HepG2 (cell line): Measurements from ENCODE around the gene ANAPC1. TPM values are rescaled to one million over a fixed set of nuclear protein-coding genes. Genes with fewer than 3 reads are reported as not detected.
"Not testable (repeated sequence)": the region's sequence is repeated elsewhere in the genome, so short reads cannot be mapped to it uniquely, and the experiment has no call there.

Experiments
- ATAC-seq: fragments of 200-7000 bp; cut with Tn5 transposase; 3 replicates; pipeline ENCODE4 v1.9.1; 2020; ENCODE audit warnings: mild to moderate bottlenecking, moderate library complexity
- BruUV-seq: library from RNA; stranded (reverse); fragments of 400-500 nt; replicated peaks from 2 replicates; lab custom pipeline; 2021; lab: Mats Ljungman, UMichigan
- CTCF ChIA-PET: fragments of 300-600 bp; formaldehyde crosslinking; extraction: SDS; loops from one replicate; lab custom pipeline; 2021; ENCODE audit warnings: low total read pairs, inconsistent platforms, low intra/inter-chr PET ratio; lab: Yijun Ruan, JAX
- POLR2A ChIA-PET: fragments of 350-600 bp; sonication (Branson Sonifier 250); formaldehyde crosslinking; loops from one replicate; lab custom pipeline; 2020; ENCODE audit warnings: antibody characterized with exemption, inconsistent platforms; lab: Yijun Ruan, JAX
- DNase-seq: peaks from one replicate; pipeline ENCODE4 v3.0.0-alpha.2; 2015; ENCODE audit warnings: low spot score
- FAIRE-seq: peaks from 3 replicates; lab custom pipeline; 2011; peaks lifted over from hg19 to GRCh38; lab: Jason Lieb, UNC
- H2AFZ ChIP-seq: one replicate; pipeline ENCODE4 v1.6.1; 2011; ENCODE audit warnings: low read length, inconsistent platforms
- H3K27ac ChIP-seq: fragments of 300-600 bp; 3 replicates; pipeline ENCODE4 v1.8.0; 2011; ENCODE audit warnings: mixed run types, mild to moderate bottlenecking, mixed read lengths, low read length, inconsistent platforms; ENCODE audit not compliant: insufficient read depth; ENCODE audit errors: extremely low read length
- H3K27me3 ChIP-seq, 2 experiments: fragments of 200-600 bp in 1 of 2; 2 replicates in 1 of 2; 3 replicates in 1 of 2; pipeline versions ENCODE4 v1.6.0 to v1.8.0; 2011; ENCODE audit warnings: low read length in 2 of 2, mild to moderate bottlenecking in 2 of 2, moderate library complexity in 2 of 2, inconsistent platforms in 1 of 2; ENCODE audit not compliant: insufficient read depth in 2 of 2, control insufficient read depth in 1 of 2
- H3K36me3 ChIP-seq, 2 experiments: fragments of 200-600 bp in 1 of 2; replicated peaks in 1 of 2; 2 replicates in 1 of 2; 3 replicates in 1 of 2; pipeline versions ENCODE4 v1.5.1 to v1.8.0; 2011; ENCODE audit warnings: low read length in 2 of 2, inconsistent platforms in 1 of 2; ENCODE audit not compliant: insufficient read depth in 2 of 2, control insufficient read depth in 1 of 2
- H3K4me1 ChIP-seq: 2 replicates; pipeline ENCODE4 v1.5.1; 2012; ENCODE audit warnings: low read length, inconsistent platforms; ENCODE audit not compliant: insufficient read depth
- H3K4me2 ChIP-seq: 2 replicates; pipeline ENCODE4 v1.6.0; 2011; ENCODE audit warnings: low read depth, low read length, inconsistent platforms
- H3K4me3 ChIP-seq, 3 experiments: fragments of 200-600 bp in 1 of 3; sonication (generic), shearing (Covaris generic) in 1 of 3; replicated peaks in 1 of 3; 2 replicates each; pipeline ENCODE4 v1.5.1; 2011 to 2016; ENCODE audit warnings: low read length in 3 of 3, inconsistent platforms in 2 of 3, low read depth in 2 of 3, mild to moderate bottlenecking in 2 of 3, control low read depth in 1 of 3, mixed read lengths in 1 of 3; ENCODE audit not compliant: insufficient read depth in 1 of 3
- H3K79me2 ChIP-seq: one replicate; pipeline ENCODE4 v1.6.1; 2011; ENCODE audit warnings: low read length, inconsistent platforms; ENCODE audit not compliant: insufficient read depth
- H3K9ac ChIP-seq: 2 replicates; pipeline ENCODE4 v1.6.0; 2011; ENCODE audit warnings: mild to moderate bottlenecking, low read depth, low read length, inconsistent platforms; ENCODE audit not compliant: insufficient read depth
- H3K9me3 ChIP-seq: 2 replicates; pipeline ENCODE4 v1.5.1; 2012; ENCODE audit warnings: mild to moderate bottlenecking, low read length
- H4K20me1 ChIP-seq: 2 replicates; pipeline ENCODE4 v1.6.0; 2011; ENCODE audit warnings: inconsistent platforms, mild to moderate bottlenecking, low read length, moderate library complexity; ENCODE audit not compliant: insufficient read depth
- WGBS: methylation state at CpG from one replicate; pipeline ENCODE4 v1.1.6; 2017; ENCODE audit warnings: low lambda C conversion rate; 5-methylcytosine and 5-hydroxymethylcytosine counted together
- in situ Hi-C: cut with HindIII; loops from 2 replicates; pipeline ENCODE4 v1.10.0; 2017; ENCODE audit warnings: low pct_unique_long_range_greater_than_20kb; ENCODE audit not compliant: extremely low pct_ligation_motif_present
- intact Hi-C: fragments of 100-400 bp; cut with micrococcal nuclease; formaldehyde crosslinking; loops from one replicate; pipeline ENCODE4 v1.10.0; 2022; ENCODE audit not compliant: unreplicated experiment
- polyA plus RNA-seq, 8 experiments: library from polyadenylated mRNA; depleted of rRNA in 3 of 8; stranded (reverse) in 7 of 8; unstranded in 1 of 8; fragments of >200 nt; fragmentation: Illumina TruSeq in 4 of 8; extraction: Trizol in 4 of 8; gene quantifications; 2 replicates each; pipeline versions ENCODE4 v1.2.1 to v1.2.3, GENCODE V29; 2011 to 2016; ENCODE audit warnings: low read depth in 4 of 8, missing spikeins in 1 of 8, mixed read lengths in 1 of 8; ENCODE audit not compliant: insufficient read depth in 1 of 8
- total RNA-seq, 5 experiments: library from RNA; depleted of rRNA; stranded (reverse); fragments of >200 nt; fragmentation: Illumina TruSeq; extraction: Trizol; gene quantifications; 2 replicates each; pipeline ENCODE4 v1.2.3, GENCODE V29; 2016; ENCODE audit warnings: low read depth in 1 of 5

Gene ANAPC1
- total and polyA plus RNA-seq, 2 of the 13 experiments (the other 11 are each of a cell fraction or from before 2014, with no cell fraction given): 50.0 to 89.7 TPM

GRCh38 chr2:111767087-111767486 lies 116.9 kb downstream of the ANAPC1 start:
- H3K36me3 ChIP-seq, CTCF ChIA-PET, H3K9ac ChIP-seq, DNase-seq, BruUV-seq, FAIRE-seq, H3K27ac ChIP-seq, H3K9me3 ChIP-seq, intact Hi-C loops, H3K79me2 ChIP-seq, H3K4me1 ChIP-seq, ATAC-seq, POLR2A ChIA-PET, H3K27me3 ChIP-seq, H4K20me1 ChIP-seq, H3K4me3 ChIP-seq, H3K4me2 ChIP-seq, H2AFZ ChIP-seq, in situ Hi-C loops: not testable (repeated sequence)
- 98% methylated on average over 4 of the region's 4 CpGs for WGBS

DNA sequence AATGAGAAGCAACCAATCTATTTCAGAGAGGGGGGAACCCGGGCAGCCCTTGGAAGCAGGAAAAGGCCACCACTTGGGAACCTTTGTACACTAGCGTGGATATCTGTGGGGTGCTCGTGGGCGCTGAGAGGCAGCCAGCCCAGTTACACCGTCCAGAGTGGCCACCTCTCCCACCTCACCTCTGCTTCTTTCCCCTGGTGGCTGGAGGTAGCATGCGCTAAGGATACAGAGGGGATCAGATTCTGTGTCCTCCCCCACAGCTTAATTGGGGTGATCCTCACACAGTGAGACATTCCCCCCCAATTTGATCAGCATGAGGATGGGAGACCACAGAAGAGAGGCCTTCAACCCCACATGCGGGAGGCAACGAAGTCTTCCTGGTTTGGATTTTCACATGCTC lies 117.7 kb downstream of the ANAPC1 start:
- H4K20me1 ChIP-seq, POLR2A ChIA-PET, CTCF ChIA-PET, H3K4me1 ChIP-seq, H3K27me3 ChIP-seq, intact Hi-C loops, H2AFZ ChIP-seq, H3K36me3 ChIP-seq, in situ Hi-C loops, H3K79me2 ChIP-seq, H3K9me3 ChIP-seq, DNase-seq, H3K4me2 ChIP-seq, BruUV-seq, H3K9ac ChIP-seq, FAIRE-seq, H3K27ac ChIP-seq, H3K4me3 ChIP-seq: not testable (repeated sequence)
- WGBS: 93% methylated on average over 2 of the region's 8 CpGs
- ATAC-seq: peak; percentile 43

GRCh38 chr2:111764151-111764550 lies 119.8 kb downstream of the ANAPC1 start:
- 92% methylated on average over 4 of the region's 4 CpGs for WGBS
- ATAC-seq, H3K27me3 ChIP-seq, in situ Hi-C loops, H3K27ac ChIP-seq, H3K4me2 ChIP-seq, H2AFZ ChIP-seq, H3K9ac ChIP-seq, FAIRE-seq, H3K79me2 ChIP-seq, H3K36me3 ChIP-seq, POLR2A ChIA-PET, H3K4me3 ChIP-seq, H3K4me1 ChIP-seq, DNase-seq, H3K9me3 ChIP-seq, CTCF ChIA-PET, BruUV-seq, intact Hi-C loops, H4K20me1 ChIP-seq: not testable (repeated sequence)
